PC-9 (cell line): ENCODE results near the gene SERP2. TPM values are rescaled to one million over a fixed set of nuclear protein-coding genes. Genes with fewer than 3 reads are reported as not detected.

Source experiments
- BruUV-seq: library from RNA; stranded (reverse); fragments of 400-500 nt; replicated peaks from 2 replicates; lab custom pipeline; 2021; lab: Mats Ljungman, UMichigan
- CTCF ChIA-PET: fragments of 300-600 bp; sonication (Branson Sonifier 250); formaldehyde crosslinking; loops from one replicate; lab custom pipeline; 2022; ENCODE audit warnings: antibody characterized with exemption; lab: Charles Lee
- POLR2A ChIA-PET: fragments of 300-600 bp; sonication (Branson Sonifier 250); formaldehyde crosslinking; loops from one replicate; lab custom pipeline; 2022; ENCODE audit warnings: antibody characterized with exemption; ENCODE audit not compliant: unreplicated experiment; lab: Charles Lee
- DNase-seq, 2 experiments: peaks; one replicate each; pipeline versions ENCODE4 v3.0.0 to v3.0.0-alpha.2; 2015 to 2022; ENCODE audit warnings: mixed read lengths in 1 of 2
- H2AFZ ChIP-seq: fragments of 200-600 bp; sonication (generic); 2 replicates; pipeline ENCODE4 v1.8.1; 2017; ENCODE audit warnings: antibody characterized with exemption
- H3F3A ChIP-seq: fragments of 200-600 bp; sonication (generic); 2 replicates; pipeline ENCODE4 v1.8.1; 2017; ENCODE audit warnings: antibody characterized with exemption, mild to moderate bottlenecking, low read depth; ENCODE audit not compliant: insufficient read depth
- H3K27ac ChIP-seq: fragments of 200-600 bp; sonication (generic); 2 replicates; pipeline ENCODE4 v1.6.1; 2016; ENCODE audit warnings: mixed run types
- H3K27me3 ChIP-seq: fragments of 200-600 bp; sonication (generic); 2 replicates; pipeline ENCODE4 v1.6.1; 2016; ENCODE audit warnings: low read depth, mixed run types; ENCODE audit not compliant: insufficient read depth
- H3K36me3 ChIP-seq: fragments of 200-600 bp; sonication (generic); 2 replicates; pipeline ENCODE4 v1.6.1; 2016; ENCODE audit warnings: low read depth, mixed run types
- H3K4me1 ChIP-seq: fragments of 200-600 bp; sonication (generic); replicated peaks from 2 replicates; pipeline ENCODE4 v1.6.1; 2016; ENCODE audit warnings: mixed run types; ENCODE audit not compliant: insufficient read depth
- H3K4me2 ChIP-seq: fragments of 200-600 bp; sonication (generic); 2 replicates; pipeline ENCODE4 v1.6.1; 2017; ENCODE audit warnings: mixed run types
- H3K4me3 ChIP-seq: fragments of 200-600 bp; sonication (generic); 2 replicates; pipeline ENCODE4 v1.6.1; 2016; ENCODE audit warnings: mixed run types
- H3K79me2 ChIP-seq: fragments of 200-600 bp; sonication (generic); 2 replicates; pipeline ENCODE4 v1.6.1; 2017; ENCODE audit warnings: low read depth, mixed run types
- H3K9me2 ChIP-seq: fragments of 200-600 bp; sonication (generic); 2 replicates; pipeline ENCODE4 v1.8.1; 2017; ENCODE audit warnings: mild to moderate bottlenecking; ENCODE audit not compliant: insufficient read depth
- H3K9me3 ChIP-seq: fragments of 200-600 bp; sonication (generic); 2 replicates; pipeline ENCODE4 v1.8.1; 2016; ENCODE audit warnings: low read depth; ENCODE audit not compliant: insufficient read depth
- H4K20me1 ChIP-seq: fragments of 200-600 bp; sonication (generic); 2 replicates; pipeline ENCODE4 v1.8.1; 2017; ENCODE audit not compliant: insufficient read depth
- EZH2 ChIP-seq: fragments of 200-600 bp; sonication (generic); IDR thresholded peaks from 2 replicates; pipeline ENCODE4 v1.8.0; 2017; ENCODE audit warnings: antibody characterized with exemption, low read depth
- intact Hi-C: fragments of 100-400 bp; cut with micrococcal nuclease; formaldehyde crosslinking; loops from one replicate; pipeline ENCODE4 v1.10.0; 2022; ENCODE audit not compliant: unreplicated experiment
- total RNA-seq: library from RNA; stranded (reverse); gene quantifications from 2 replicates; pipeline ENCODE4 v1.2.3, GENCODE V29; 2021
- TF ChIP-seq, protein P1 (sequence below): fragments of 200-600 bp; sonication (generic); conservative IDR thresholded peaks from 2 replicates; pipeline ENCODE4 v1.6.1; 2017; ENCODE audit warnings: mixed run types, antibody characterized with exemption, mild to moderate bottlenecking, moderate library complexity

The SERP2 gene
- total RNA-seq, 1 experiment from 2014 or later, result 0.70 TPM

DNA sequence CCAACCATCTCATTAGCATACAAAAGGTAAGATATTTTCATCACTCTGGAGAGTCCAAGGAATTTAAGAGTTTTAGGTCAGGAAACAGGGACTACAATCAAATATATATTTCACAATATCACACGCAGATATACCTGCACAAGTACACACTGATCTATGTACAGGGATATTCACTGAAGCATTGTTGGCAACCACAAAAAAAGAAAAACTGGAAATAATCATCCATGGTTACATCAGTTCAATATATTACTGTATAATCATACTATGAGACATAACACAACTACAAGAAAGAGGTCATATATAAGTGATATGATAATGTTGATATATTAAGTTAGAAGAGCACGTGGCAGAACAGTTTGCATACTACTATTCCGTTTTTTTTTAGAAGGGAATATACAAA, 2.2 kb upstream of the SERP2 start:
- no peak for DNase-seq
- Histone ChIP-seq H3K4me3 (no peak overlapping the region), H3K9me3 (no peaks in the 10 kb centered on the region), H3K36me3 (no peaks in the 10 kb centered on the region), H2AFZ (no peak overlapping the region), H3K4me2 (no peak overlapping the region), H3K27me3 (no peaks in the 10 kb centered on the region), H3K4me1 (peaks cover 30% of the 10 kb centered on the region), H3K79me2 (no peaks in the 10 kb centered on the region), H3F3A (peaks cover 2% of the 10 kb centered on the region; the same call in 1 of the 2 replicates), H3K9me2 (no peaks in the 10 kb centered on the region), H3K27ac (no peak overlapping the region), H4K20me1 (no peaks in the 10 kb centered on the region)
- intact Hi-C loops, result no loop called here
- ChIA-PET CTCF (no interaction called here), POLR2A (no interaction called here)
- BruUV-seq, result no TSS peak
- TF ChIP-seq EZH2, result no peak
- TF ChIP-seq, protein P1, sequence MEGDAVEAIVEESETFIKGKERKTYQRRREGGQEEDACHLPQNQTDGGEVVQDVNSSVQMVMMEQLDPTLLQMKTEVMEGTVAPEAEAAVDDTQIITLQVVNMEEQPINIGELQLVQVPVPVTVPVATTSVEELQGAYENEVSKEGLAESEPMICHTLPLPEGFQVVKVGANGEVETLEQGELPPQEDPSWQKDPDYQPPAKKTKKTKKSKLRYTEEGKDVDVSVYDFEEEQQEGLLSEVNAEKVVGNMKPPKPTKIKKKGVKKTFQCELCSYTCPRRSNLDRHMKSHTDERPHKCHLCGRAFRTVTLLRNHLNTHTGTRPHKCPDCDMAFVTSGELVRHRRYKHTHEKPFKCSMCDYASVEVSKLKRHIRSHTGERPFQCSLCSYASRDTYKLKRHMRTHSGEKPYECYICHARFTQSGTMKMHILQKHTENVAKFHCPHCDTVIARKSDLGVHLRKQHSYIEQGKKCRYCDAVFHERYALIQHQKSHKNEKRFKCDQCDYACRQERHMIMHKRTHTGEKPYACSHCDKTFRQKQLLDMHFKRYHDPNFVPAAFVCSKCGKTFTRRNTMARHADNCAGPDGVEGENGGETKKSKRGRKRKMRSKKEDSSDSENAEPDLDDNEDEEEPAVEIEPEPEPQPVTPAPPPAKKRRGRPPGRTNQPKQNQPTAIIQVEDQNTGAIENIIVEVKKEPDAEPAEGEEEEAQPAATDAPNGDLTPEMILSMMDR, result no peak

DNA sequence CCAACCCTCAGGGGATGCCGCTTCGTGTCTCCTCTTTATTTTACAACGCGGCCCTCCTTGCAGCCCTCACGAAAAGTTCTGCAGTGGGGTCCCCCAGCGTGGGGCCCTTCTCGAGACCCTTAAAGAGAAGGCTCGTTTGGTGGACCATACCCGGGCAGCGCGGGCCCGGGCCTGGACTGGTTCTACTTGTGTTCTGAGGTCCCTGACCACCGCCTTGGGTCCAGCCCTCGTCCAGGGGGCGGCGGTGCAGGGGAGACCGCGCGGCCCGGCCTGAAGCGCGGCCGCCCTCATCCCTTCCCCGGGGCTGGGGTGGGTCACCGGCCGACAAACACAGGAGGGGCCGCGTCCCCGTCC, 400 bp upstream of the SERP2 start:
- Histone ChIP-seq H3K4me3 (no peak overlapping the region), H3K27ac (no peak overlapping the region), H3K27me3 (no peaks in the 10 kb centered on the region), H3K36me3 (no peaks in the 10 kb centered on the region), H3K4me2 (no peak overlapping the region), H3K9me2 (no peaks in the 10 kb centered on the region), H3K79me2 (no peaks in the 10 kb centered on the region), H2AFZ (no peak overlapping the region), H4K20me1 (no peaks in the 10 kb centered on the region), H3K9me3 (no peaks in the 10 kb centered on the region), H3F3A (no peaks in the 10 kb centered on the region), H3K4me1 (peaks cover 20% of the 10 kb centered on the region)
- TF ChIP-seq, protein P1, result no peak
- no peak for TF ChIP-seq EZH2
- CTCF ChIA-PET, result no interaction called here
- intact Hi-C loops, result no loop called here
- no TSS peak for BruUV-seq
- POLR2A ChIA-PET, result no interaction called here
- no peak for DNase-seq

DNA sequence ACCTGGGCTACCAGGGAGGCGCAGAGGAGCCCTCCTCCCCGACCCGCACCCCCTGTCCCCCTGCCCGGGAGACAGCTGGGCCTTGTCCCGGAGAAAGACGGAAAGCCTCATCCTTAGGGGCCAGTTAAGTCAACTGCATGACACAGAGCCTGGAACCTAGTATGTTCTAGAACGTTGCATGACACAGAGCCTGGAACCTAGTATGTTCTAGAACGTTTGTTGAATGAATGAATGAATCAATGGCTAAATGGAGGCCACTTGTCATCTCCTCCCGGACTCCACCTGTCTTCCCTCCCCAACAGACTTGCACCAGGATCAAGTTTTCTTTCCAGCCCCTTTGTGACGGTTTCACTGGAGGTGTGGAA, 706 bp downstream of the SERP2 start:
- Histone ChIP-seq H3F3A (no peaks in the 10 kb centered on the region), H3K36me3 (no peaks in the 10 kb centered on the region), H3K9me2 (no peaks in the 10 kb centered on the region), H3K27me3 (no peaks in the 10 kb centered on the region), H3K4me3 (no peak overlapping the region), H3K79me2 (no peaks in the 10 kb centered on the region), H3K27ac (no peak overlapping the region), H3K9me3 (no peaks in the 10 kb centered on the region), H3K4me1 (peaks cover 9% of the 10 kb centered on the region), H2AFZ (no peak overlapping the region), H3K4me2 (no peak overlapping the region), H4K20me1 (no peaks in the 10 kb centered on the region)
- no TSS peak for BruUV-seq
- intact Hi-C loops, result no loop called here
- ChIA-PET POLR2A (no interaction called here), CTCF (no interaction called here)
- no peak for TF ChIP-seq EZH2
- DNase-seq, result no peak

DNA sequence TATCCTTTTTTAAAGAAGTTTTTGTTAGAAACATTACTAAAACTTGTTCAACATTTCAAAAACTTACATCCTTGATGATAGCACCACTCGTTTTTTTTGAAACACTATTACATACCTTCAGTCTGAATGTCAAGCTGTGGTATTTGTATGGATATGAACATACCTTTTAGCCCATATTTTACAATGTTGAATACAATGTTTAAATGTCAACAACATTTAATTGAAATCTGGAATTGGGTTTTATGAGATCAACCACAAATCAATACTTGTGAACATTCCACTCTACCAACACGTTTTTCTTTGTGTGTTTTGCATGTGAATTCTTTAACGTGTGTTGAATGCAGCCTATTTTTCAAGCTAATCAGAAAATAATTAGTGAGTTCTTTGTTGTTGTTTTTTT, 4.7 kb downstream of the SERP2 start:
- CTCF ChIA-PET, result no interaction called here

More for the DNA sequence above, 4.7 kb downstream of the SERP2 start:
- H3K4me3 ChIP-seq, result no peak overlapping the region
- no peak overlapping the region for H3K27ac ChIP-seq
- H2AFZ ChIP-seq, result no peak overlapping the region
- intact Hi-C loops, result no loop called here
- no peak for DNase-seq
- no peaks in the 10 kb centered on the region for H3K27me3 ChIP-seq
- no peak overlapping the region for H3K4me2 ChIP-seq
- POLR2A ChIA-PET, result no interaction called here
- no TSS peak for BruUV-seq
- H4K20me1 ChIP-seq, result no peaks in the 10 kb centered on the region
- no peaks in the 10 kb centered on the region for H3F3A ChIP-seq
- H3K9me3 ChIP-seq, result no peaks in the 10 kb centered on the region
- H3K4me1 ChIP-seq, result peaks cover 13% of the 10 kb centered on the region
- H3K36me3 ChIP-seq, result no peaks in the 10 kb centered on the region
- no peaks in the 10 kb centered on the region for H3K79me2 ChIP-seq
- TF ChIP-seq EZH2, result no peak
- TF ChIP-seq, protein P1, result no peak
- no peaks in the 10 kb centered on the region for H3K9me2 ChIP-seq
